Uterus (tissue), 4 donors: Measurements from ENCODE around the gene TAS2R50. TPM values are rescaled to one million over a fixed set of nuclear protein-coding genes. Genes with fewer than 3 reads are reported as not detected.

Source experiments
- DNase-seq, 2 donors: peaks; one replicate each; pipeline ENCODE4 v3.0.0-alpha.2; 2019 to 2020
- H3K27ac ChIP-seq, 2 donors: fragments of 200-600 bp; sonication (generic); 1 replicate in 1 of 2; 2 replicates in 1 of 2; pipeline ENCODE4 v1.5.1; 2016 to 2018
- H3K27me3 ChIP-seq, 2 donors: fragments of 200-600 bp; sonication (generic); one replicate each; pipeline ENCODE4 v1.5.1; 2018 to 2019; ENCODE audit warnings: control low read depth in 1 of 2
- H3K36me3 ChIP-seq, 2 donors: fragments of 200-600 bp; sonication (generic); one replicate each; pipeline ENCODE4 v1.5.1; 2019; ENCODE audit warnings: control low read depth in 1 of 2
- H3K4me1 ChIP-seq, 2 donors: fragments of 200-600 bp; sonication (generic); one replicate each; pipeline ENCODE4 v1.5.1; 2018 to 2019; ENCODE audit warnings: control low read depth in 1 of 2
- H3K4me3 ChIP-seq, 2 donors: fragments of 200-600 bp; sonication (generic); 1 replicate in 1 of 2; 2 replicates in 1 of 2; pipeline ENCODE4 v1.5.1; 2018 to 2019; ENCODE audit warnings: mild to moderate bottlenecking in 1 of 2
- H3K9me3 ChIP-seq, 2 donors: fragments of 200-600 bp; sonication (generic); one replicate each; pipeline ENCODE4 v1.5.1; 2019; ENCODE audit warnings: control low read depth in 1 of 2
- CTCF ChIP-seq, 4 experiments: fragments of 200-600 bp in 2 of 4; fragments of 450-650 bp in 2 of 4; sonication (generic) in 2 of 4; IDR thresholded peaks; one replicate each; pipeline ENCODE4 v1.5.1; 2016 to 2019; ENCODE audit warnings: antibody characterized with exemption in 4 of 4, mild to moderate bottlenecking in 2 of 4, moderate library complexity in 1 of 4
- POLR2A ChIP-seq, 2 donors: fragments of 450-650 bp; IDR thresholded peaks; one replicate each; pipeline ENCODE4 v1.6.1; 2016; ENCODE audit warnings: antibody characterized with exemption in 2 of 2, mild to moderate bottlenecking in 1 of 2, moderate library complexity in 1 of 2
- intact Hi-C: fragments of 100-400 bp; cut with DNase I; formaldehyde crosslinking; loops from one replicate; pipeline ENCODE4 v1.15.1; 2023; ENCODE audit warnings: low total_unique reads
- total RNA-seq, 4 donors: library from RNA; depleted of rRNA in 3 of 4; stranded (reverse); fragments of >200 nt in 3 of 4; gene quantifications; one replicate each; pipeline versions ENCODE4 v1.1.0 to v1.2.4, GENCODE V29; 2014 to 2023
- donor health status: DM: yes; HTN: yes; CAD: no.

TAS2R50 gene
- total RNA-seq, 4 donors from 2014 or later = 1.2 to 20.0 (median 5.8) TPM; not detected in 1

- TF ChIP-seq CTCF (IDR thresholded peaks at IDR 0.05) = no peak
- TF ChIP-seq POLR2A (IDR thresholded peaks at IDR 0.05) = no peak
- no peaks in the 10 kb centered on the region for H3K27me3 ChIP-seq
- H3K4me3 ChIP-seq = no peak overlapping the region
- no peaks in the 10 kb centered on the region for H3K9me3 ChIP-seq
- intact Hi-C loops = no loop called here
- H3K36me3 ChIP-seq = no peaks in the 10 kb centered on the region
- no peaks in the 10 kb centered on the region for H3K4me1 ChIP-seq
- no peak for DNase-seq
- H3K27ac ChIP-seq = no peak overlapping the region
Observed at GRCh38 chr12:10959804-10960203, 26.9 kb downstream of the TAS2R50 start.

- H3K9me3 ChIP-seq = no peaks in the 10 kb centered on the region
- H3K36me3 ChIP-seq = no peaks in the 10 kb centered on the region
- DNase-seq = no peak
- no peak overlapping the region for H3K27ac ChIP-seq
- H3K27me3 ChIP-seq = no peaks in the 10 kb centered on the region
- intact Hi-C loops = no loop called here
- no peak for TF ChIP-seq POLR2A (IDR thresholded peaks at IDR 0.05)
- TF ChIP-seq CTCF (IDR thresholded peaks at IDR 0.05) = no peak
- H3K4me3 ChIP-seq = no peak overlapping the region
- H3K4me1 ChIP-seq = no peaks in the 10 kb centered on the region
Observed at GRCh38 chr12:10957741-10958140, 29.0 kb downstream of the TAS2R50 start.

GRCh38 chr12:10956085-10956484, 30.6 kb downstream of the TAS2R50 start:
- no peak for DNase-seq
- intact Hi-C loops = no loop called here
- Histone ChIP-seq H3K9me3 (no peaks in the 10 kb centered on the region), H3K4me3 (no peak overlapping the region), H3K36me3 (no peaks in the 10 kb centered on the region), H3K27ac (no peak overlapping the region), H3K4me1 (no peaks in the 10 kb centered on the region), H3K27me3 (no peaks in the 10 kb centered on the region)
- no peak for TF ChIP-seq POLR2A (IDR thresholded peaks at IDR 0.05)
- TF ChIP-seq CTCF (IDR thresholded peaks at IDR 0.05) = no peak

- Histone ChIP-seq H3K9me3 (no peaks in the 10 kb centered on the region), H3K27ac (no peak overlapping the region), H3K36me3 (no peaks in the 10 kb centered on the region), H3K4me1 (no peaks in the 10 kb centered on the region), H3K27me3 (no peaks in the 10 kb centered on the region), H3K4me3 (no peak overlapping the region)
- no peak for DNase-seq
- intact Hi-C loops = no loop called here
- TF ChIP-seq POLR2A (IDR thresholded peaks at IDR 0.05) (no peak), CTCF (IDR thresholded peaks at IDR 0.05) (no peak)
Observed at GRCh38 chr12:10952645-10953044, 34.1 kb downstream of the TAS2R50 start.

- Histone ChIP-seq H3K27ac (no peak overlapping the region), H3K36me3 (no peaks in the 10 kb centered on the region), H3K27me3 (no peaks in the 10 kb centered on the region), H3K9me3 (no peaks in the 10 kb centered on the region), H3K4me3 (no peak overlapping the region), H3K4me1 (no peaks in the 10 kb centered on the region)
- no peak for DNase-seq
- intact Hi-C loops = no loop called here
- TF ChIP-seq CTCF (IDR thresholded peaks at IDR 0.05) (no peak), POLR2A (IDR thresholded peaks at IDR 0.05) (no peak)
Observed at GRCh38 chr12:10943167-10943566, 43.5 kb downstream of the TAS2R50 start.
